K562 (cell line): Measurements from ENCODE around the gene MBD3. TPM values are rescaled to one million over a fixed set of nuclear protein-coding genes. Genes with fewer than 3 reads are reported as not detected.

ENCODE experiments used
- ARHGAP35 ChIP-seq: fragments of 450-650 bp; IDR thresholded peaks from 2 replicates; pipeline ENCODE4 v1.6.1; 2018; ENCODE audit not compliant: partially characterized antibody
- CC2D1A ChIP-seq: fragments of 450-650 bp; IDR thresholded peaks from 2 replicates; pipeline ENCODE4 v1.6.1; 2017; ENCODE audit warnings: mild to moderate bottlenecking
- CHCHD3 ChIP-seq: fragments of 250-450 bp; sonication (Bioruptor Pico); IDR thresholded peaks from 2 replicates; pipeline ENCODE4 v2.1.2; 2022; ENCODE audit warnings: mild to moderate bottlenecking
- E2F8 ChIP-seq: fragments of 450-650 bp; IDR thresholded peaks from 2 replicates; pipeline ENCODE4 v1.7.1; 2018; ENCODE audit warnings: mild to moderate bottlenecking, low read depth; ENCODE audit not compliant: partially characterized antibody
- FOXP4 ChIP-seq: sonication (generic); formaldehyde crosslinking; IDR thresholded peaks from 2 replicates; pipeline ENCODE4 v1.8.0; 2022; ENCODE audit warnings: mild to moderate bottlenecking, missing genetic modification reagents, borderline replicate concordance
- HDAC1 ChIP-seq, 2 experiments: fragments of 450-650 bp; IDR thresholded peaks; 2 replicates each; pipeline ENCODE4 v1.6.1; 2016 to 2017; ENCODE audit warnings: inconsistent platforms in 1 of 2, mild to moderate bottlenecking in 1 of 2, moderate library complexity in 1 of 2
- MED1 ChIP-seq: sonication (generic); formaldehyde crosslinking; IDR thresholded peaks from 2 replicates; pipeline ENCODE4 v1.8.1; 2023; ENCODE audit warnings: missing genetic modification reagents, borderline replicate concordance
- NCOR1 ChIP-seq: fragments of 450-650 bp; IDR thresholded peaks from 2 replicates; pipeline ENCODE4 v1.6.1; 2016; ENCODE audit warnings: mild to moderate bottlenecking, moderate library complexity
- PHTF2 ChIP-seq: fragments of 250-450 bp; sonication (Bioruptor Pico); IDR thresholded peaks from 2 replicates; pipeline ENCODE4 v1.5.0; 2021; ENCODE audit warnings: mild to moderate bottlenecking
- PTBP1 ChIP-seq: fragments of 200-400 bp; formaldehyde crosslinking; IDR thresholded peaks from 2 replicates; pipeline ENCODE4 v1.6.1; 2017; ENCODE audit warnings: low read depth, low read length
- SMARCE1 ChIP-seq: fragments of 450-650 bp; IDR thresholded peaks from 2 replicates; pipeline ENCODE4 v1.7.1; 2016; ENCODE audit warnings: mild to moderate bottlenecking
- WHSC1 ChIP-seq: IDR thresholded peaks from one replicate; pipeline ENCODE4 v1.6.1; 2012; ENCODE audit warnings: low read length, control low read depth, inconsistent platforms
- ZBTB5 ChIP-seq: fragments of 450-650 bp; IDR thresholded peaks from 2 replicates; pipeline ENCODE4 v1.6.1; 2017; ENCODE audit warnings: antibody characterized with exemption
- ZNF24 ChIP-seq: fragments of 450-650 bp; IDR thresholded peaks from 2 replicates; pipeline ENCODE4 v1.6.1; 2016
- ZNF274 ChIP-seq: IDR thresholded peaks from 2 replicates; pipeline ENCODE4 v1.6.1; 2011; ENCODE audit warnings: low read depth, mild to moderate bottlenecking, low read length, moderate library complexity, borderline replicate concordance
- ZNF436 ChIP-seq: fragments of 250-450, 450-650 bp; sonication (Bioruptor Pico); formaldehyde crosslinking; IDR thresholded peaks from 2 replicates; pipeline ENCODE4 v1.7.0; 2020; ENCODE audit warnings: mild to moderate bottlenecking
- ZNF57 ChIP-seq: fragments of 450-650 bp; formaldehyde crosslinking; IDR thresholded peaks from 2 replicates; pipeline ENCODE4 v1.4.0; 2020; ENCODE audit warnings: mild to moderate bottlenecking, moderate library complexity
- ZNF696 ChIP-seq: fragments of 250-450 bp; sonication (Bioruptor Pico); conservative IDR thresholded peaks from 2 replicates; pipeline ENCODE4 v1.4.0; 2020; ENCODE audit warnings: mild to moderate bottlenecking, moderate library complexity
- polyA plus RNA-seq, 8 experiments: library from polyadenylated mRNA; depleted of rRNA in 4 of 8; stranded (reverse) in 5 of 8; unstranded in 3 of 8; fragments of >200 nt; fragmentation: Nextera tagmentation in 2 of 8; fragmentation: Illumina TruSeq in 1 of 8; extraction: Ambion mirVana in 2 of 8; extraction: Trizol in 1 of 8; gene quantifications; 2 replicates each; pipeline versions ENCODE4 v1.2.1 to v1.2.3, GENCODE V29; 2011 to 2014; ENCODE audit warnings: inconsistent platforms in 1 of 8, missing spikeins in 1 of 8
- total RNA-seq, 7 experiments: library from RNA; depleted of rRNA in 6 of 7; stranded (reverse); fragments of >200 nt in 6 of 7; fragmentation: Illumina TruSeq in 2 of 7; extraction: Trizol in 2 of 7; gene quantifications; 2 replicates each; pipeline versions ENCODE4 v1.2.1 to v1.2.3, GENCODE V29; 2011 to 2021; ENCODE audit warnings: low replicate concordance in 1 of 7
- TF ChIP-seq, protein P1 (sequence below), 2 experiments: fragments of 150-350 bp in 1 of 2; IDR thresholded peaks; 2 replicates each; pipeline ENCODE4 v1.6.1; 2012 to 2016; ENCODE audit warnings: low read depth in 2 of 2, low read length in 2 of 2, mild to moderate bottlenecking in 1 of 2, moderate library complexity in 1 of 2

MBD3 gene
- total and polyA plus RNA-seq, 9 of the 15 experiments (the other 6 are each of a cell fraction or from before 2014, with no cell fraction given): 0.24 to 137 (median 30.9) TPM

- TF ChIP-seq ZBTB5 (0 out of 2 replicates have a peak, but pooled peaks have one; percentile 28), ZNF696 (CRISPR knock-in tag) (no peak), MED1 (CRISPR knock-in tag) (no peak), HDAC1 (IDR thresholded peaks at IDR 0.05) (peak; percentile 24 to 67; a peak in 2 of 4 replicates), ZNF57 (CRISPR knock-in tag) (0 out of 2 replicates have a peak, but pooled peaks have one; percentile 23), ZNF436 (CRISPR knock-in tag) (peak; percentile 99), PTBP1 (peak; percentile 98), SMARCE1 (peak; percentile 12; the same call in 1 of the 2 replicates), ZNF274 (no peak), FOXP4 (CRISPR knock-in tag) (no peak), E2F8 (peak; percentile 21), ZNF24 (0 out of 2 replicates have a peak, but pooled peaks have one; percentile 29), CHCHD3 (CRISPR knock-in tag) (no peak), PHTF2 (CRISPR knock-in tag) (no peak), WHSC1 (no peak), CC2D1A (peak; percentile 77), NCOR1 (no peak), ARHGAP35 (peak; percentile 49)
- TF ChIP-seq, protein P1, sequence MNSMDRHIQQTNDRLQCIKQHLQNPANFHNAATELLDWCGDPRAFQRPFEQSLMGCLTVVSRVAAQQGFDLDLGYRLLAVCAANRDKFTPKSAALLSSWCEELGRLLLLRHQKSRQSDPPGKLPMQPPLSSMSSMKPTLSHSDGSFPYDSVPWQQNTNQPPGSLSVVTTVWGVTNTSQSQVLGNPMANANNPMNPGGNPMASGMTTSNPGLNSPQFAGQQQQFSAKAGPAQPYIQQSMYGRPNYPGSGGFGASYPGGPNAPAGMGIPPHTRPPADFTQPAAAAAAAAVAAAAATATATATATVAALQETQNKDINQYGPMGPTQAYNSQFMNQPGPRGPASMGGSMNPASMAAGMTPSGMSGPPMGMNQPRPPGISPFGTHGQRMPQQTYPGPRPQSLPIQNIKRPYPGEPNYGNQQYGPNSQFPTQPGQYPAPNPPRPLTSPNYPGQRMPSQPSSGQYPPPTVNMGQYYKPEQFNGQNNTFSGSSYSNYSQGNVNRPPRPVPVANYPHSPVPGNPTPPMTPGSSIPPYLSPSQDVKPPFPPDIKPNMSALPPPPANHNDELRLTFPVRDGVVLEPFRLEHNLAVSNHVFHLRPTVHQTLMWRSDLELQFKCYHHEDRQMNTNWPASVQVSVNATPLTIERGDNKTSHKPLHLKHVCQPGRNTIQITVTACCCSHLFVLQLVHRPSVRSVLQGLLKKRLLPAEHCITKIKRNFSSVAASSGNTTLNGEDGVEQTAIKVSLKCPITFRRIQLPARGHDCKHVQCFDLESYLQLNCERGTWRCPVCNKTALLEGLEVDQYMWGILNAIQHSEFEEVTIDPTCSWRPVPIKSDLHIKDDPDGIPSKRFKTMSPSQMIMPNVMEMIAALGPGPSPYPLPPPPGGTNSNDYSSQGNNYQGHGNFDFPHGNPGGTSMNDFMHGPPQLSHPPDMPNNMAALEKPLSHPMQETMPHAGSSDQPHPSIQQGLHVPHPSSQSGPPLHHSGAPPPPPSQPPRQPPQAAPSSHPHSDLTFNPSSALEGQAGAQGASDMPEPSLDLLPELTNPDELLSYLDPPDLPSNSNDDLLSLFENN (IDR thresholded peaks at IDR 0.05; ENCODE audit: low read depth in 2 of 2, low read length in 2 of 2): no peak
Measured at GRCh38 chr19:1606138-1606651, 13.5 kb upstream of the MBD3 start (continued).
